ENCODE measurements around the gene PTGIS.

Gene PTGIS

DNA sequence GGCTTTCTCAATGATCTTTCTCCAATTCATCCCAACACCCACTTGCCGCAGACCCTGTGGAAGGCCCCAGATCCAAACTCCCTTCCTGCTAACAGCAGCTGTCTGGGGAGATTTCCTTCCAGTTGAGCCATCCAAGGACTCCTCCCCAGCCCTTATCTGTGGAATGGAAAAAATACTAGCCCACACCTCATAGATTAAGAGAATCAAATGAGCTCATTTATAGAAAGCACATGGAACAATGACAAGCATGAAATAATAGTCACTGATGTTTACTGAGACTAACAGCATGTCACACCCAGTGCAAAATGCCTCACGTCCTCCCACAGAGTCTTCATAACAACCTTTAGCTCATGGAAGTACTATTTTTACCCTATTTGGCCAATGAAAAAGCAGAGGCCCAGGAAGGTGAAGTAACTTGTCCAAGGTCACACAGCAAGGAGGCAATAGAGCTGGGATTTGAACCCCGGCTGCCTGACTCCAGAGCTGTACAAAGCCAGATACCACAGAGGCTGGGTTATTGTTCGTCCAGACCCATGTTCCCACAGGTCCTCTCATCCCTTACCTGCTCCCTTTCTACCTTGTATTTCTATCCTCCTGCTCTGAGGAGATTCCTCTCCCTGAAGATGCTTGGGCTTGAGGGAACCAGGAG lies 23.4 kb upstream of the PTGIS start:
- H3K4me3 ChIP-seq: no peak overlapping the region
- H3K27me3 ChIP-seq (ENCODE audit: low read depth): peaks cover 2% of the 10 kb centered on the region; the same call in 1 of the 2 replicates
- no peaks in the 10 kb centered on the region for H3K36me3 ChIP-seq (replicated peaks)
- DNase-seq (ENCODE audit: low spot score in 2 of 2): no peak
- no peaks in the 10 kb centered on the region for H3K4me1 ChIP-seq
- H3K9me3 ChIP-seq: no peaks in the 10 kb centered on the region
- in situ Hi-C loops (cut with MboI; ENCODE audit: low sequenced_read_pairs): no loop called here

DNA sequence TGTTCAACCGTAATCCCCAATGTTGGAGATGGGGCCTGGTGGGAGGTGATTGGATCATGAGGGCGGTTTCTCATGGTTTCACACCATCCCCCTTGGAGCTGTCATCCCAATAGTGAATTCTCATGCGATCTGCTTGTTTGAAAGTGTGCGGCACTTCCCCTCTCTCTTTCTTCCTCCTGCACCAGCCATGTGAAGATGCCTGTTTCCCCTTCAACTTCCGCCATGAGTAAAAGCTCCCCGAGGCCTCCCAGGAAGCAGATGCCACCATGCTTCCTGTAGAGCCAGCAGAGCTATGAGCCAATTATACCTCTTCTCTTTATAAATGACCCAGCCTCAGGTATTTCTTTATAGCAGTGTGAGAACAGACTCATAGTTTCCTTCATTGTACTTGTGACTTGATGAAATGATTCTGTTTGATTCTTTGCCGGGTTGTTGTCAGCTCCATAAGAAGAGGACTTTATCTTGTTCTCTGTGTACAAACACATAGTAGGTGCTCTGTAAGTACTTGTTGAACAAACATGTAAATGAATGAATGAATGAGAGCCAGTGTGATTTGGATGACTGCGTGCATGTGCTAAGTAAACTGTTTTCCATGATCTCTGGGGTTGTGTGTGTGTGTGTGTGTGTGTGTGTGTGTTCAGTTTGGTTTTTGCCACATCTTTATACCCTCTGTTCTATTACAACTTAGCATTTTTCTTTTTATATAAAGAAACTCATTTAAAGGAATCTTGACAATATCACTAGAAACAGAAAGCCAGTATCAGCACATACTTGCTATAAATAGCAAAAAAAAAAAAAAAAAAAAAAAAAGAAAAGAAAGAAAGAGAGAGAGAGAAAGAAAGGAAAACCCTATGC lies 22.5 kb upstream of the PTGIS start:
- Histone ChIP-seq H3K4me1 (no peaks in the 10 kb centered on the region), H3K36me3 (replicated peaks) (no peaks in the 10 kb centered on the region), H3K27me3 (ENCODE audit: low read depth) (peaks cover 2% of the 10 kb centered on the region; the same call in 1 of the 2 replicates), H3K9me3 (no peaks in the 10 kb centered on the region), H3K4me3 (no peak overlapping the region)
- no peak for DNase-seq (ENCODE audit: low spot score in 2 of 2)
- in situ Hi-C loops (cut with MboI; ENCODE audit: low sequenced_read_pairs): no loop called here

DNA sequence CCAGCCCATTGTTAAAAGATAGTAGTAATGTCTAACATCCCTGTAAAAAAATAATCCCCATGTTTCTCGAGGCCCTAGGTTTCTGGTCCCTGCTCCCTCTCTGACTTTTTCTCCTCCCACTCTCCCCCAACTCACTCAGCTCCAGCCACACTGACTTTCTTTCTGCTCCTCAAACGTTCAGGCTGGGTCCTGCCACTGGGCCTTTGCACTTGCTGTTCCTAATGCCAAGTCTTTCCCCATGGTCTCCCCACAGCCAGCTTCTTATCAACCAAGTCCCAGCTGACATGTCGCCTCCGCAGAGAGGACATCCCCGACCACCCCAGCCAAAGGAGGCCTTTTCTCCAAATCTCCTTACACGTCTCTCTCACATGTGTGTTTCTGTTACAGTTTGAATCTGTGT lies 21.8 kb upstream of the PTGIS start:
- Histone ChIP-seq H3K36me3 (replicated peaks) (no peaks in the 10 kb centered on the region), H3K4me1 (no peaks in the 10 kb centered on the region)
- in situ Hi-C loops (cut with MboI; ENCODE audit: low sequenced_read_pairs): no loop called here

DNA sequence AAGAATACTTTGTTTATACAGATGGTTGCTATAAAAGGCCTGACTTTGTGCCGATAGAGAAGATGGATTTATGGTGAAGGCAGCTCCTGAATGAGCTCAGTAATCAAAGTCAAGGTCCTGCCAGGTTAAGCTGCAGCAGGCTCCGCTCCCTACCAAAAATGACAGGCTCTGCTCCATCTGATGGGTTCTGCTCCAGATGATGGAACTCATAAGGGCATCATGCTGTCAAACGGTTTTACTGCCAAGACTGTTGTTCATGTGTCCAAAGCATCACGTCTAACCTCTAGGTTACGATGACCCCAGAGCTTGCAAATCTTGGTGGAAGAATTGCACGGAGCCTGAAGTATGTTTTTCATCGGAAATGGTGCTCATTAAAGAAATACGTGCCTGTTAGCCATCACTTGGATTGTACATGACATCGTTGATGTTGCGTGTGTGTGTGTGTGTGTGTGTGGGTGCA lies 19.2 kb upstream of the PTGIS start:
- Histone ChIP-seq H3K4me1 (no peaks in the 10 kb centered on the region), H3K27me3 (ENCODE audit: low read depth) (peaks cover 2% of the 10 kb centered on the region; the same call in 1 of the 2 replicates), H3K4me3 (no peak overlapping the region), H3K9me3 (no peaks in the 10 kb centered on the region), H3K36me3 (replicated peaks) (no peaks in the 10 kb centered on the region)
- DNase-seq (ENCODE audit: low spot score in 2 of 2): no peak
- in situ Hi-C loops (cut with MboI; ENCODE audit: low sequenced_read_pairs): no loop called here

More for the DNA sequence above, 21.8 kb upstream of the PTGIS start:
- Histone ChIP-seq H3K4me3 (no peak overlapping the region), H3K27me3 (ENCODE audit: low read depth) (peaks cover 2% of the 10 kb centered on the region; the same call in 1 of the 2 replicates), H3K9me3 (no peaks in the 10 kb centered on the region)
- DNase-seq (ENCODE audit: low spot score in 2 of 2): no peak

DNA sequence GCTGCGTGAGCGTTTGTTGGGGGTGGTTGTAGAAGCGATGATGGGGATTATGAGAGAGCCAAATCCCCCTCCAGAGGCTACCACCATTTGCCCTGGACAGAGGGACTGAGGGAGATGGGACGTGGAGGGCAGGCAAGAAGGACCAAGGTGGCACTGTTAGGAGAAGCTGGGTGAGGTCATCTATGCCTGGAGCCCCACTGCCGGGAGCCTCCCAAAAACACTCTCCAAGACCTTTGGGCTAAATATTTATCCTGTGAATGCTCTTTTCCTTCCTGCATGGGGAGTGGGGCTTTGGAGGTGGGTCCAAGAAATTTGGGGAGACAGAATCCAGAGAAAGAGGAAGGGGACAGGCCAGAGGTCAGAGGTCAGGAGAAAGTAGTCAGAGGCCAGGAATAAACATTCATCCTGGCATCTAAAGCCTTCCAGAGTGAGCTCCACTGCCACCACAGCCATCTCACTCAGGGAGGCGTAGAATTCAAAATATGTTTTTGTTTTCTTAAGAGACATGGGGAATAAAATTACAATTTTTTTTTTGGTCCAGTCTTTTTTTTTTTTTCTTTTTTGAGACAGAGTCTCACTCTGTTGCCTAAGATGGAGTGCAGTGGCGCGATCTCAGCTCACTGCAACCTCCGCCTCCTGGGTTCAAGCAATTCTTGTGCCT lies 17.8 kb upstream of the PTGIS start:
- peaks cover 2% of the 10 kb centered on the region; the same call in 1 of the 2 replicates for H3K27me3 ChIP-seq (ENCODE audit: low read depth)
- no peaks in the 10 kb centered on the region for H3K9me3 ChIP-seq
- no peaks in the 10 kb centered on the region for H3K4me1 ChIP-seq
- DNase-seq (ENCODE audit: low spot score in 2 of 2): no peak
- in situ Hi-C loops (cut with MboI; ENCODE audit: low sequenced_read_pairs): no loop called here
- H3K36me3 ChIP-seq (replicated peaks): no peaks in the 10 kb centered on the region
- H3K4me3 ChIP-seq: no peak overlapping the region

DNA sequence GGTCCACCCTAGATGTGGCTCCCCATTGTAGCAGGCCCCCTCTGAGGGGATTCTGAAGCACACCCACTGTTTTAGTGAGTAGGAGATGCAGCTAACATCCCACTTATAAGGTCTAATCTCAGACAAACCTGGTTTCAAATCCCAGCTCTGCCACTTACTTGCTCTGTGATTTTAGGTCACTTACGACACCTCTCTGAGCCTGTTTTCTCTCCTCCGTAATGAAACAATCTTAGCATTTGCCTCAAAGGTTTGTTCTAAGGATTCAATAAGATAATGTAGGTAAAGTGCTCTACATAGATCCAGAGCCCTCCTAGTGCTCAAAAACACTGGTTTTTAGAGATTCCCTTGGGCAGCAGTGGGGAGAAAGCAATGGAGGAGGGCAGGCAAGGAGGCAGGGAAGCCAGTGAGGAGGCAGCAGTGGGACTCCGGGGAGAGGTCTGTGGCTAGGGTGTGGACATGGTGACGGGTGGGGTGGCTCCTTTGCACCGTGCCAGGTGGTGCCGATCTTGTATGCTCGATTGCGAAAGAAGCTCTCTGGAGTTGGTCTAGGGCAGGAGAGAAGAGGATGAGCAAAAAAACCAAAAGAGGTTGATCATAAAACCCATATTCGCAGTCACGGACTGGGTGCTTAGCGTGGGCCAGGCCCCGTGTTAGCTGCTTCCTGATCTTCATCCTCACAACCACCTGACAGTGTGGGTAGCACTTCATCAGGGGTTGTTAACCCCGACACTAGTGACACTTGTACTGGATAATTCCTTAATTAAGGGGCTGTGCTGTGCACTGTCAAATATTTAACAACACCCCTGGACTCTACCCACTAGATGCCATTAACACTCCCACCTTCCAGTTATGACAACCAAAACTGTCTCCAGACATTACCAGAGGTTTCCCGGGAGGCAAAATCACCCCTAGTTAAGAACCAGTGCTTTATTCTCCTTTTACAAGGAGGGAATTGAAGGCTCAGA lies 16.8 kb upstream of the PTGIS start:
- in situ Hi-C loops (cut with MboI; ENCODE audit: low sequenced_read_pairs): no loop called here
- Histone ChIP-seq H3K4me1 (no peaks in the 10 kb centered on the region), H3K4me3 (no peak overlapping the region), H3K9me3 (no peaks in the 10 kb centered on the region), H3K36me3 (replicated peaks) (no peaks in the 10 kb centered on the region), H3K27me3 (ENCODE audit: low read depth) (no peaks in the 10 kb centered on the region)
- no peak for DNase-seq (ENCODE audit: low spot score in 2 of 2)

DNA sequence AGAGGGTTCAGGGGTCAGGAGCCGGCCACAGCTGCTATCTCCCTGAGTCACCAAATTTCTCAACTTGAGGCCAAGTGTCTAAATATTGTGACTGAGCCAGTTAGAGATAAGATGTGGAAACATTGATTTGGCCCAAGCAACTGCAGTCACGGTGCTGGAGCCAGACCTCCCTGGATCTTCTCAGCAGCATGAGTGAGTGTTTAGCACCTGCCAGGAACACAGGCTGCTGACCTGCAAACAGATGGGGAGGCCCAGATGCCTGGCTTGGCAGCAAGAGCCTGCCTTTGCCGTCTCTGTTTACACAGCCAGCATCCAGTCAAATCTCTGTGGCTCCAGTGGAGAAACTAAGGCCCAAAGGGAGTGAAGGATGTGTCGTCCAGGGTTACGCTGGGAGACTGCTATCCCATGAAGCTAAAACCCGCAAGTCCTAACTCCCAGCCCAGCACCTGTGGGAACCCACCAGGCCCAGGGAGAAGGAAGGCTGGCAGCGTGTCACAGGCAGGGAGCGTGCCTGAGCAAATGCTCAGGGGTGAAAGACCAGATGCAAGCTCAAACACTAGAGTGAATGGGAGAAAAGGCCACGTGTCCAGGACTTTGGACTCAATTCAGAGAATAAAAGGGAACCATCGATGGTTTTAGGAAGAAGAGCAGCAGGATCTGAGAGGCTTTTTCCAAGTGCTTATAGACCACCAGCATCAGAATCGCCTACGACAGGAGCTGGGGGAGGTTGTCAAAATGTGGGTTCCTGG lies 15.9 kb upstream of the PTGIS start:
- no peak for DNase-seq (ENCODE audit: low spot score in 2 of 2)
- Histone ChIP-seq H3K9me3 (no peaks in the 10 kb centered on the region), H3K36me3 (replicated peaks) (no peaks in the 10 kb centered on the region), H3K4me3 (no peak overlapping the region), H3K4me1 (no peaks in the 10 kb centered on the region), H3K27me3 (ENCODE audit: low read depth) (no peaks in the 10 kb centered on the region)
- in situ Hi-C loops (cut with MboI; ENCODE audit: low sequenced_read_pairs): no loop called here

DNA sequence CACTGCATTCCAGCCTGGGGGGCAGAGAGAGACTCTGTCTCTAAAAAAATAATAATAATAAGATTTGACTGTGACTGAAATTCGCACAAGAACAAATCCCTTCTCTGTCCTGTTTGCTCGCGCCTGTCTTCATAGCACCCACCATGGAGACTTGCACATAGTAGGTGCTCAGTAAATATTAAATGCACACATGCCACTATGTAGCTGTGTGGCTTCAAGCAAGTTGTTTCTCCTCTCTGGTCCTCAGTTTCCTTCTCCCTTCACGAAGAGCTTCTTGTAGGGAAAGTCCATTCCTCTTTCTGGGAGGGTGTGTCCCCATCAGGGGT lies 15.4 kb upstream of the PTGIS start:
- no peaks in the 10 kb centered on the region for H3K27me3 ChIP-seq (ENCODE audit: low read depth)
- H3K4me3 ChIP-seq: no peak overlapping the region
- in situ Hi-C loops (cut with MboI; ENCODE audit: low sequenced_read_pairs): no loop called here
- DNase-seq (ENCODE audit: low spot score in 2 of 2): no peak
- H3K9me3 ChIP-seq: no peaks in the 10 kb centered on the region
- no peaks in the 10 kb centered on the region for H3K36me3 ChIP-seq (replicated peaks)
- H3K4me1 ChIP-seq: no peaks in the 10 kb centered on the region

DNA sequence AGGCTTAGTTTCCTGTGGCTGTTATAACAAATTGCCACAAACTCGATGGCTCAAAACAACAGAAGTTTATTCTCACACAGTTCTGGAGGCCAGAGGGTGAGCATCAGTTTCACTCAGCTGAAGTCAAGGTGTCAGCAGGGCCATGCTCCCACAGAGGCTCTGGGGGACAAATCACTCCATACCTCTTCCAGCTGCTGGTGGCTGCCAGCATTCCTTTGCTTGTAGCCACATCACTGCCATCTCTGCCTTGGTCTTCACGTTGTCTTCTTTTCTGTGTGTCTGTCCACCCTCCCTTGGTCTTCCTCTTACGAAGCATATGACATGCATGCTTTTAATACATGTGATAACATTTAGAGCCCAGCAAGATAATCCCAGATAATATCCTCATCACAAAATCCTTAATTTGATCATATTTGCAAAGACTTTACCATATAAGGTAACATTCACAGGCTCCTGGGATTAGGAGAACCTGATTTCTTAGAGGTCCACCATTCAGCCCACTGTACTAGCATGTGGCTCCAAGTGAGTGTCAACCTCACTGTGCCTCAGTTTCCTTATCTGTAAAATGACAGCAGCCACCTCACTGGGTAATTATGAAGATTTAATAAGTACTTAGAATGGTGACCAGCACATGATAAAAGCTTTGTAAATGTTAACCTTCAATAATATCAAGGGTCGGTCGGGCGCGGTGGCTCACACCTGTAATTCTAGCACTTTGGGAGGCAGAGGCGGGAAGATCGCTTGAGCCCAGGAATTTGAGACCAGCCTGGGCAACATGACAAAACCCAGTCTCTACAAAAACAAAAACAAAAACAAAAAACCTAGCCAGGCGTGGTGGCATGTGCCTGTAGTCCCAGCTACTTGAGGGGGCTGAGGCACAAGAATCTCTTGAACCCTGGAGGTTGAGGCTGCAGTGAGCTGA lies 14.7 kb upstream of the PTGIS start:
- Histone ChIP-seq H3K36me3 (replicated peaks) (no peaks in the 10 kb centered on the region), H3K4me1 (no peaks in the 10 kb centered on the region), H3K9me3 (no peaks in the 10 kb centered on the region), H3K27me3 (ENCODE audit: low read depth) (no peaks in the 10 kb centered on the region), H3K4me3 (no peak overlapping the region)
- DNase-seq (ENCODE audit: low spot score in 2 of 2): no peak
- in situ Hi-C loops (cut with MboI; ENCODE audit: low sequenced_read_pairs): no loop called here

DNA sequence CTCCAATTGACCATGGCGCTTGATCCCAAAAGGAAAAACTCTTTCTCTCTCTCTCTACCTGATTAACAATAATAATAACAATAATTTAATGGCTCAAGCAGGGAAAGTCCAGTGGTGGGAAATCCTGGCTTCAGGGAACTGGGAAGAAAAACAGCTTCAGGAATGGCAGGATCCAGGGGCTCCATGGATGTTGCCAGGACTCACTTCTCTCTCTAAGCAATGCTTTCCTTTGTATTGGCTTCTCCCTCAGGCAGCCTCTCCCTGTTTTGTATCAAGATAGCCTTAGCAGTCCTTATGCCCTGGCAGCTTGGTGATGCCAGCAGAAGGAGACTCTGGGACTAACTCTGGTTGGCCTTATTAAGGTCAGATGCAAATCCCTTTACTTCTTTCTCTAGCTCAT lies 13.5 kb upstream of the PTGIS start:
- H3K9me3 ChIP-seq: no peaks in the 10 kb centered on the region
- H3K27me3 ChIP-seq (ENCODE audit: low read depth): no peaks in the 10 kb centered on the region
- no peaks in the 10 kb centered on the region for H3K36me3 ChIP-seq (replicated peaks)
- H3K4me3 ChIP-seq: no peak overlapping the region
- in situ Hi-C loops (cut with MboI; ENCODE audit: low sequenced_read_pairs): no loop called here
- no peaks in the 10 kb centered on the region for H3K4me1 ChIP-seq
- DNase-seq (ENCODE audit: low spot score in 2 of 2): no peak

DNA sequence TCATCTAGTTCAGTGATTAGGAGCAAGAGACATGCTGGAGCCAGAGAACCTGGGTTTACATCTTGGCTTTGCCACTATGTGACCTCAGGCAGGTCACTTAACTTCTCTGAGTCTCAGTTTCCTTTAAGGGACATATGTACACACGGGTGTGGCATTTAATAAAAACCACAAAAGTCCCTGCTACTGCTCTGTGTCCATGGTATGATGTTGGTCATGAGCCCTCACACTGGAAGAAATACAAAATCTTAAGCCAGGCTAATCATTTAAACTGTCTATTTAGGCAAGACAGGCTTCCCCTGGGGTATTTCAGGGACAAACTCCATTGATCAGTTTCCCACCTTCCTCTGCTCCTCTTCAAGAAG lies 12.9 kb upstream of the PTGIS start:
- DNase-seq (ENCODE audit: low spot score in 2 of 2): no peak
- Histone ChIP-seq H3K36me3 (replicated peaks) (no peaks in the 10 kb centered on the region), H3K4me1 (no peaks in the 10 kb centered on the region), H3K9me3 (no peaks in the 10 kb centered on the region), H3K4me3 (no peak overlapping the region), H3K27me3 (ENCODE audit: low read depth) (no peaks in the 10 kb centered on the region)
- in situ Hi-C loops (cut with MboI; ENCODE audit: low sequenced_read_pairs): no loop called here

Data from HAP-1 (cell line).